ENCODE data around the gene AKAP7.

- TF ChIP-seq ZNF10 (tag by site-specific recombination; IDR thresholded peaks at IDR 0.05) (no peak), GLIS2 (tag by site-specific recombination; IDR thresholded peaks at IDR 0.05) (no peak), ZNF423 (tag by site-specific recombination; IDR thresholded peaks at IDR 0.05) (no peak), ZNF175 (tag by site-specific recombination; IDR thresholded peaks at IDR 0.05) (no peak), ZFP41 (tag by site-specific recombination; IDR thresholded peaks at IDR 0.05; ENCODE audit: borderline replicate concordance) (no peak), CTCF (tag by site-specific recombination; IDR thresholded peaks at IDR 0.05) (no peak), REST (tag by site-specific recombination; IDR thresholded peaks at IDR 0.05) (no peak), ZNF600 (tag by site-specific recombination; IDR thresholded peaks at IDR 0.05) (no peak)
These were observed 4.7 kb upstream of the AKAP7 start for GRCh38 chr6:131130554-131130940.
